Subcutaneous abdominal adipose tissue (tissue), 5 donors: Measurements from ENCODE around the gene PRR7.

Source experiments
- H3K27ac ChIP-seq: one replicate; pipeline ENCODE4 v1.7.0; 2013; ENCODE audit warnings: low read depth, mild to moderate bottlenecking, inconsistent platforms, low read length, moderate library complexity
- H3K27me3 ChIP-seq, 5 donors: one replicate each; pipeline ENCODE4 v1.7.0; 2013; ENCODE audit warnings: low read length in 5 of 5, inconsistent platforms in 1 of 5; ENCODE audit not compliant: control insufficient read depth in 5 of 5, insufficient read depth in 4 of 5
- H3K36me3 ChIP-seq, 5 donors: one replicate each; pipeline ENCODE4 v1.7.0; 2013; ENCODE audit warnings: low read length in 5 of 5; ENCODE audit not compliant: control insufficient read depth in 5 of 5, insufficient read depth in 5 of 5
- H3K4me1 ChIP-seq, 5 donors: one replicate each; pipeline ENCODE4 v1.7.0; 2013; ENCODE audit warnings: low read length in 5 of 5, mild to moderate bottlenecking in 3 of 5, moderate library complexity in 1 of 5; ENCODE audit not compliant: control insufficient read depth in 5 of 5, insufficient read depth in 5 of 5
- H3K4me3 ChIP-seq, 5 donors: one replicate each; pipeline ENCODE4 v1.7.0; 2013; ENCODE audit warnings: low read length in 5 of 5, low read depth in 1 of 5
- H3K9ac ChIP-seq, 5 donors: one replicate each; pipeline ENCODE4 v1.7.0; 2013; ENCODE audit warnings: low read length in 5 of 5, mild to moderate bottlenecking in 4 of 5, moderate library complexity in 3 of 5
- H3K9me3 ChIP-seq, 5 donors: one replicate each; pipeline ENCODE4 v1.7.0; 2013; ENCODE audit warnings: low read length in 5 of 5; ENCODE audit not compliant: control insufficient read depth in 5 of 5
- donor health status: healthy.
- donor health status: healthy.
- donor health status: healthy.
- donor health status: healthy.
- donor health status: healthy.

The PRR7 gene

DNA sequence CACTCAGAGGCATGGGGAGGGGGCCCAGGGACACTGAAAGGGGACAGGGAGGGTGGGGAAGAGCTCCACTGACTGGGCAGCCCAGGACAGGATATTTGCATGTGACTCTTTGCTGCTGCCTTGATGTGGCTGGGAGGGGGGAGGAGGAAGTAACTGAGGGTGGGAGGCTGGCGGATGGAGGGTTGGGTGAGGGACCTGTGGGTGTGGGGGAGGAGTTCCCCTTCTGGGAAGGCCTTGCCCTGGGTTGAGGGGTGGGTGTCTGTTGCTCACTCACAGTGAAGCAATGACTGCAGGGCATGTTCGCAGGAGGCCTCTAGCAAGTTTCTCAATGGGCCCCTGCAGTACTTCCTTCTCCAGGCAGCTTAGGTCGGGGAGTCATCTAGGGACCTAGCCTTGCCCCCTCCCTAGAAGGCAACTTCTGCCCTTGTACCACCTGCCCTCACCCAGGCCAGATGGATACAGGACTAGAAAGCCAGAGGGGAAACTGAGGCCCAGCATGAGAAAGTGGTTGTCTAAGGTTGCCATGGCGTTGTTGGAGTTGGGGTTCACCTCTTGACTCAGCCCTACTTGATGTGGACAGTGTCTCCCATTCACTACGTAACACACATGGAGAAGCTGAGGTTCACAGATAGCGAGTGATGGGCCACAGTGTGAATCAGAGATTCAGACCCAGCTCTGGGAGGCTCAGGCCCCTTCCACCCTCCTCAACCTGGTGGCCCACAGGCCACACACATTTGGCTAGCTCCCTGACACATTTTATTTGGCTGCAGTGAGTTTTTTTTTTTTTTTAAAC lies 17.2 kb upstream of the PRR7 start:
- Histone ChIP-seq H3K27ac (no peak overlapping the region), H3K36me3 (peaks cover 0 to 45% (median 34%) of the 10 kb centered on the region in 5 donors), H3K9me3 (no peaks in the 10 kb centered on the region), H3K4me3 (no peak overlapping the region), H3K9ac (peak overlapping the region in 1 of 5 donors; percentile 13), H3K27me3 (no peaks in the 10 kb centered on the region), H3K4me1 (peaks cover 6 to 65% (median 43%) of the 10 kb centered on the region in 5 donors)

DNA sequence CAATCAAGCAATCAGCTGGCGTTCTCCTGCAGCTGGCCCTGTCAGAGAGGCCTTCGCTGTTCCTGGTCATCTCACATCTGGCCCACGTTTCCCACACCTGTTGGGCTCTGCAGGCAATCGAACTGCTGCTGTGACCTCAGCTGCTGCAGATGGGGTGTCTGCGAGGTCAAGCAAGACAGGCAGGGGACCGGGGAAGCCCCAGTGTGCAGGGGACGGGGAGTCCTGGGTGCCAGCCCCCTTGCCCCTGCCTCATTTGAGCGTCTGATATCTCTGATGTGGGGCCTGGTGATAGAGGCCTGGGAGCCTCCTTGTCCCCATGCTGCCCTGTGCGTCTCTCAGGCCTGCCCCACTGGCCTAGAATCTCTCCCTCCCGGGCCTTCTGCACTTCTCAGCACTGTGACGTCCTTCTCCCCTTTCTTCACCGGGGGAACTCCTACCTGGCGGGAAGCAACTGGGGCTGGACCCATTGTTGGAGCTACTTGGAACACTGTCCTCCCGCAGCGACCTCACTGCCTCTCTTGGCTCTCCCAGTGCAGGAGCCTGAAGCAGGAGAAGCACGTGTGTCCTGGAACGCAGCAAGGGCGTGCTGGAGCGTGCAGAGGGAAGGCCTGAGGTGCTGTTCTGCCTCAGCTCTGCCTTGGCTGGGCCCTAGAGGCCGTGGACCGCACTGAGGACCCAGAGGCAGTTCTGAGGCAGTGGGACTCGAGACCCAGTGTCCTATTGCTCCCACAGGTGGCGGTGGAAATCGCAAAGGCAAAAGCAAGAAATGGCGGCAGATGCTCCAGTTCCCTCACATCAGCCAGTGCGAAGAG lies 16.3 kb upstream of the PRR7 start:
- Histone ChIP-seq H3K9ac (no peak overlapping the region), H3K4me3 (no peak overlapping the region), H3K27ac (no peak overlapping the region), H3K36me3 (peaks cover 0 to 54% (median 43%) of the 10 kb centered on the region in 5 donors), H3K27me3 (no peaks in the 10 kb centered on the region), H3K9me3 (no peaks in the 10 kb centered on the region), H3K4me1 (peaks cover 6 to 61% (median 41%) of the 10 kb centered on the region in 5 donors)

DNA sequence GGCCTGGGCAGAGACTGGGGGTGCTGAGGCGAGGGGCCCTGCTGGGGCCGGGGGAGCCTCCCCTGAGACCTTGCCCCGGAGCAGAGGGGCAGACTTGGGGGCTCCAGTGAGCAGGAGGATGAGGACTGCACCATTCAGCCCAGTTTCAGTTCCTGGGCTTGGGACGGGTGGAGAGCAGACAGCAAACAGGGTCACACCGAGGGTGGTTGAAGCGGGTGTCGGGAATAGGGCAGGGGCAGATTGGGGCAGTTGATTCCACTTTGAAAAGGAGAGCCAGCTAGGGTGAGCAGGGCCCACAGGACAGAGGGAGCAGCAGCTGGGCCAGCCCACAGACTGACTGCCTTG lies 15.7 kb upstream of the PRR7 start:
- no peaks in the 10 kb centered on the region for H3K9me3 ChIP-seq
- H3K27ac ChIP-seq = no peak overlapping the region
- H3K36me3 ChIP-seq = peaks cover 0 to 60% (median 49%) of the 10 kb centered on the region in 5 donors
- no peak overlapping the region for H3K4me3 ChIP-seq
- no peaks in the 10 kb centered on the region for H3K27me3 ChIP-seq
- peaks cover 6 to 55% (median 37%) of the 10 kb centered on the region in 5 donors for H3K4me1 ChIP-seq
- peak overlapping the region in 1 of 5 donors; percentile 4 for H3K9ac ChIP-seq

DNA sequence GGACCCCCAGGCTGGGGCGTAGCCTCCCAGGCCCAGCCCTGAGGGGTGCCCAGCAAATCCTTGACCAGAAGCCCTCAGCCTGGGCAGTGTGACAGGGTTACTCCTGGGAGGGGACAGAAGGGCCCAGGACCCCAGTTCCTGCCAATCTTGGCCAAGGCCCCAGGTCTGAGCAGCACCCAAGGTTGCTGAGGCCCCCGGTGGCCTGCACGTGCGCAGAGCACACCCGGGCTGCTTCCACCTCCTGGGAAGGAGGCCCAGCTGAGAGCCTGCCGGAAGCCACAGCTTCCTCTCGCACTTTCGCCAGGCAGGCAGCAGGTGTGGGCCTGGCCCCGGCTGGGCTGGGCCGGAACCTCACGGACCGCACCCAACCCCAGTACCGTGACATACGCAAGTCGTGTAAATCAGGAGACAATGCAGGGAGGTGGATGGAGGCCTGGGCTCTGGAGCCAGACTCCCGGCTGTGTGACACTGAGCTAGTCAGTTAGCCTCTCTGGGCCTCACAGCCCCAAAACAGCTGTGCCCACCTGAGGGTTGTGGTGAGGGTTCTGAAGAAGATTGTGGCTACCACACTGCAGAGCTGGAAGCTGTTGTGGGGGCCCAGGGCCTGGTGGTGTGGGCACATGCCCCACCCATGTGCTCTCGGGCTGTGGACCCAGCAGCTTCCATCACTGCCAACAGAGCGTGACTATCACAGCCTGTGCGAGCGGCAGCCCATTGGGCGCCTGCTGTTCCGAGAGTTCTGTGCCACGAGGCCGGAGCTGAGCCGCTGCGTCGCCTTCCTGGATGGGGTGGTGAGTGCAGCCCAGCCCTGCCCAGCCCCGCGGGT lies 15.1 kb upstream of the PRR7 start:
- H3K4me1 ChIP-seq = peaks cover 6 to 55% (median 37%) of the 10 kb centered on the region in 5 donors
- H3K36me3 ChIP-seq = peaks cover 0 to 66% (median 54%) of the 10 kb centered on the region in 5 donors
- no peaks in the 10 kb centered on the region for H3K9me3 ChIP-seq
- H3K27me3 ChIP-seq = no peaks in the 10 kb centered on the region
- H3K27ac ChIP-seq = no peak overlapping the region
- peak overlapping the region in 1 of 5 donors; percentile 4 for H3K9ac ChIP-seq
- no peak overlapping the region for H3K4me3 ChIP-seq

DNA sequence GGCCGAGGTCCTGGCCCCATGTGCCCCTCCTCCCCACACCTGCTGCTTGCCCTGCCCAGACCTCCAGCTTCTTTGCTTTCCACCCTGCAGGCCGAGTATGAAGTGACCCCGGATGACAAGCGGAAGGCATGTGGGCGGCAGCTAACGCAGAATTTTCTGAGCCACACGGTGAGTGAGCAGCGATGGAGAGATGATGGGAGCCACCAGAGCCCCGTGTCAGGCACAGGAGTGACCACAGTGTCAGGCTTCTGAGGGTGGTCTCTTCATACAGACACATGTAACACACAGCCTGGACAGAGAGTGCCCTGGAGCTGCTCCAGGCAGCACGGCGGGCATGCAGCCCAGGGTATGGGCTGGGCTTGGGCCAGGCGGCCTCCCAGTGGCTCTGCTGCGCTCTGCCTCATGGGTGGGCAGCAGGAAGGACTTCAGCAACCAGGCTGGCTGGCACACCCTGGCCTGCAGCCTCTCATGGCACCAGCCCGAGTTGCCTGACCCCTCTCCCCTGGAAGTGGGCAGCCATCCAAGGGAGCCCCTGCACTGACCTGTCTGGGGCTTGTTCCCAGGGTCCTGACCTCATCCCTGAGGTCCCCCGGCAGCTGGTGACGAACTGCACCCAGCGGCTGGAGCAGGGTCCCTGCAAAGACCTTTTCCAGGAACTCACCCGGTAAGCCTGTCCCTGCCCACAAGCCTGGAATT lies 14.3 kb upstream of the PRR7 start:
- H3K9ac ChIP-seq = no peak overlapping the region
- no peak overlapping the region for H3K4me3 ChIP-seq
- H3K27me3 ChIP-seq = no peaks in the 10 kb centered on the region
- H3K4me1 ChIP-seq = peaks cover 4 to 48% (median 31%) of the 10 kb centered on the region in 5 donors
- H3K27ac ChIP-seq = no peak overlapping the region
- H3K9me3 ChIP-seq = no peaks in the 10 kb centered on the region
- peaks cover 0 to 72% (median 59%) of the 10 kb centered on the region in 5 donors for H3K36me3 ChIP-seq

DNA sequence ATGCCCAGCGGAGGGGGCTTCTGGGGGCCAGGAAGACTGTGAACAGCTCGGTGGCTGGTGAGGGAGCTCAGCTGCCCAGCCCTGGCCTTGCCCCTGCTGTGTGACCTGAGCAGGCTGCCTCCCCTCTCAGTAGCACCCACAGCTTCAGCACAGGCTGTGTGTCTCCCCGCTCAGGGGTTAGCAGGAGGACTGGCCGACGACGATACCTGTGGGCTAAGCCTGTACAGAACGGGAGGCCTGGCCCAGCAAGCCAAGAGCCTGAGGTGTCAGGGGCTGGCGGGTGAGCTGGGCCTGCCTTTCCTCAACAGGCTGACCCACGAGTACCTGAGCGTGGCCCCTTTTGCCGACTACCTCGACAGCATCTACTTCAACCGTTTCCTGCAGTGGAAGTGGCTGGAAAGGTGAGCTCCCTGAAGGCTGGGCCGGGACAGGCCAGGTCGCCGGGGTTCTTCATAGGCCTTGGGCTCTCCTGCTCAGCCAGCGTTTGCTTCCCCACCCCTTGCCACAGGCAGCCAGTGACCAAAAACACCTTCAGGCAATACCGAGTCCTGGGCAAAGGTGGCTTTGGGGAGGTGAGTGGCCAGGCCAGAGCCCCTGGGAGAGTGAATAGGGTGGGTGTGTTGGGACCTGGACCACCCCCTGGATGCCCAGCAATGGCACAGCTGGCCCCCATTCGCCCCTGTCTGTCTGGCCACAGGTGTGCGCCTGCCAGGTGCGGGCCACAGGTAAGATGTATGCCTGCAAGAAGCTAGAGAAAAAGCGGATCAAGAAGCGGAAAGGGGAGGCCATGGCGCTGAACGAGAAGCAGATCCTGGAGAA lies 13.6 kb upstream of the PRR7 start:
- H3K27ac ChIP-seq = no peak overlapping the region
- H3K4me1 ChIP-seq = peaks cover 0 to 41% (median 24%) of the 10 kb centered on the region in 5 donors
- H3K4me3 ChIP-seq = no peak overlapping the region
- no peak overlapping the region for H3K9ac ChIP-seq
- H3K9me3 ChIP-seq = no peaks in the 10 kb centered on the region
- H3K36me3 ChIP-seq = peaks cover 0 to 79% (median 65%) of the 10 kb centered on the region in 5 donors
- H3K27me3 ChIP-seq = no peaks in the 10 kb centered on the region

DNA sequence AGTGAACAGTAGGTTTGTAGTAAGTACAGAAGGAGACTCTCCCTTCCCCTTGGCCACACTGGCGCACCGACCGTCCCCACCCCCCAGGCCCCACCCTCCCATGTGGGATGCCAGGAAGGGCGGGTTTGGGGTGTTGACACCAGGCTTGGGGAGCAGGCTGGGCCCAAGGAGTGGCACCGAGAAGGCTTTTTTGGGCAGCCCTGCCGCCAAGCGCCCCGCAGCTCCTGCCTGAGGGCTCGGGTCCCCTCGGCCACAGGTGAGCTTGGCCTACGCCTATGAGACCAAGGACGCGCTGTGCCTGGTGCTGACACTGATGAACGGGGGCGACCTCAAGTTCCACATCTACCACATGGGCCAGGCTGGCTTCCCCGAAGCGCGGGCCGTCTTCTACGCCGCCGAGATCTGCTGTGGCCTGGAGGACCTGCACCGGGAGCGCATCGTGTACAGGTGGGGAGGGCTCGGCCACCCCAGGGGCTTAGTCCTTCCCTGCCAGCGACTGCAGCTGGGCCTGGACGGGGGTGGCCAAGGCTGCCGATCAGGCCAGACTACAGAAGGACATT lies 12.9 kb upstream of the PRR7 start:
- no peak overlapping the region for H3K27ac ChIP-seq
- peaks cover 0 to 79% (median 70%) of the 10 kb centered on the region in 5 donors for H3K36me3 ChIP-seq
- no peaks in the 10 kb centered on the region for H3K27me3 ChIP-seq
- peaks cover 0 to 34% (median 17%) of the 10 kb centered on the region in 5 donors for H3K4me1 ChIP-seq
- H3K4me3 ChIP-seq = no peak overlapping the region
- no peaks in the 10 kb centered on the region for H3K9me3 ChIP-seq
- no peak overlapping the region for H3K9ac ChIP-seq

DNA sequence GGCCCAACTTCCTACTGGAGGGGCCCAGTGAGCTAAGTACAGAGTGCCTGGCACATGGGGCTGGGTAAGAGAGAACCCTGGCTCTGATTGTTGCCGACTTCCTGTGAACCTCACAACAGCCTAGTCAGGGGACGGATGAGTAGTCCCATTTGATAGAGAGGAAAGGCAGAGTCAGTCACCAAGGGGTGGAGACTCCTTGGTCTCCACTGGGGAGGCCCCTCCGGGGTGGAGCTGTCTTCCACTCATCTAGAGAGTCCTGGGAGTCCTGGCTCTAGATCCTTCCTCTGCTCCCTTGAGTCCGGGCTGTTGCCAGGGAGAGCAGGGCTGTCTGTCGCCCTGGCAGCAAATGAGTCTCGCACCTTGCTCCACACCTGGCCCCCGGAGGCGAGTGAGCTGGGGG lies 12.2 kb upstream of the PRR7 start:
- Histone ChIP-seq H3K9me3 (no peaks in the 10 kb centered on the region), H3K4me1 (peaks cover 0 to 28% (median 10%) of the 10 kb centered on the region in 5 donors)

More for the DNA sequence above, 12.2 kb upstream of the PRR7 start:
- Histone ChIP-seq H3K4me3 (no peak overlapping the region), H3K27ac (no peak overlapping the region), H3K36me3 (peaks cover 0 to 80% (median 70%) of the 10 kb centered on the region in 5 donors), H3K9ac (no peak overlapping the region), H3K27me3 (no peaks in the 10 kb centered on the region)
